HepG2 (cell line): ENCODE results near the gene CCDC88C. TPM values are rescaled to one million over a fixed set of nuclear protein-coding genes. Genes with fewer than 3 reads are reported as not detected.

Experiments used
- ATAC-seq: fragments of 200-7000 bp; cut with Tn5 transposase; 3 replicates; pipeline ENCODE4 v1.9.1; 2020; ENCODE audit warnings: mild to moderate bottlenecking, moderate library complexity
- BruUV-seq: library from RNA; stranded (reverse); fragments of 400-500 nt; replicated peaks from 2 replicates; lab custom pipeline; 2021; lab: Mats Ljungman, UMichigan
- CTCF ChIA-PET: fragments of 300-600 bp; formaldehyde crosslinking; extraction: SDS; loops from one replicate; lab custom pipeline; 2021; ENCODE audit warnings: low total read pairs, inconsistent platforms, low intra/inter-chr PET ratio; lab: Yijun Ruan, JAX
- POLR2A ChIA-PET: fragments of 350-600 bp; sonication (Branson Sonifier 250); formaldehyde crosslinking; loops from one replicate; lab custom pipeline; 2020; ENCODE audit warnings: antibody characterized with exemption, inconsistent platforms; lab: Yijun Ruan, JAX
- DNase-seq: peaks from one replicate; pipeline ENCODE4 v3.0.0-alpha.2; 2015; ENCODE audit warnings: low spot score
- FAIRE-seq: peaks from 3 replicates; lab custom pipeline; 2011; peaks lifted over from hg19 to GRCh38; lab: Jason Lieb, UNC
- H2AFZ ChIP-seq: one replicate; pipeline ENCODE4 v1.6.1; 2011; ENCODE audit warnings: low read length, inconsistent platforms
- H3K27ac ChIP-seq: fragments of 300-600 bp; 3 replicates; pipeline ENCODE4 v1.8.0; 2011; ENCODE audit warnings: mixed run types, mild to moderate bottlenecking, mixed read lengths, low read length, inconsistent platforms; ENCODE audit not compliant: insufficient read depth; ENCODE audit errors: extremely low read length
- H3K27me3 ChIP-seq, 2 experiments: fragments of 200-600 bp in 1 of 2; 2 replicates in 1 of 2; 3 replicates in 1 of 2; pipeline versions ENCODE4 v1.6.0 to v1.8.0; 2011; ENCODE audit warnings: low read length in 2 of 2, mild to moderate bottlenecking in 2 of 2, moderate library complexity in 2 of 2, inconsistent platforms in 1 of 2; ENCODE audit not compliant: insufficient read depth in 2 of 2, control insufficient read depth in 1 of 2
- H3K36me3 ChIP-seq, 2 experiments: fragments of 200-600 bp in 1 of 2; replicated peaks in 1 of 2; 2 replicates in 1 of 2; 3 replicates in 1 of 2; pipeline versions ENCODE4 v1.5.1 to v1.8.0; 2011; ENCODE audit warnings: low read length in 2 of 2, inconsistent platforms in 1 of 2; ENCODE audit not compliant: insufficient read depth in 2 of 2, control insufficient read depth in 1 of 2
- H3K4me1 ChIP-seq: 2 replicates; pipeline ENCODE4 v1.5.1; 2012; ENCODE audit warnings: low read length, inconsistent platforms; ENCODE audit not compliant: insufficient read depth
- H3K4me2 ChIP-seq: 2 replicates; pipeline ENCODE4 v1.6.0; 2011; ENCODE audit warnings: low read depth, low read length, inconsistent platforms
- H3K4me3 ChIP-seq, 3 experiments: fragments of 200-600 bp in 1 of 3; sonication (generic), shearing (Covaris generic) in 1 of 3; replicated peaks in 1 of 3; 2 replicates each; pipeline ENCODE4 v1.5.1; 2011 to 2016; ENCODE audit warnings: low read length in 3 of 3, inconsistent platforms in 2 of 3, low read depth in 2 of 3, mild to moderate bottlenecking in 2 of 3, control low read depth in 1 of 3, mixed read lengths in 1 of 3; ENCODE audit not compliant: insufficient read depth in 1 of 3
- H3K79me2 ChIP-seq: one replicate; pipeline ENCODE4 v1.6.1; 2011; ENCODE audit warnings: low read length, inconsistent platforms; ENCODE audit not compliant: insufficient read depth
- H3K9ac ChIP-seq: 2 replicates; pipeline ENCODE4 v1.6.0; 2011; ENCODE audit warnings: mild to moderate bottlenecking, low read depth, low read length, inconsistent platforms; ENCODE audit not compliant: insufficient read depth
- H3K9me3 ChIP-seq: 2 replicates; pipeline ENCODE4 v1.5.1; 2012; ENCODE audit warnings: mild to moderate bottlenecking, low read length
- H4K20me1 ChIP-seq: 2 replicates; pipeline ENCODE4 v1.6.0; 2011; ENCODE audit warnings: inconsistent platforms, mild to moderate bottlenecking, low read length, moderate library complexity; ENCODE audit not compliant: insufficient read depth
- ARHGAP35 ChIP-seq: sonication (generic); formaldehyde crosslinking; IDR thresholded peaks from 2 replicates; pipeline ENCODE4 v1.9.0; 2022; ENCODE audit warnings: mild to moderate bottlenecking, inconsistent platforms, moderate library complexity, missing genetic modification reagents, borderline replicate concordance
- CAMTA2 ChIP-seq: sonication (generic); formaldehyde crosslinking; IDR thresholded peaks from 2 replicates; pipeline ENCODE4 v1.4.0; 2020; ENCODE audit warnings: mild to moderate bottlenecking, missing genetic modification reagents, borderline replicate concordance
- ELK4 ChIP-seq: sonication (generic); formaldehyde crosslinking; IDR thresholded peaks from 2 replicates; pipeline ENCODE4 v1.9.0; 2021; ENCODE audit warnings: missing genetic modification reagents, borderline replicate concordance
- GABPB1 ChIP-seq: IDR thresholded peaks from 2 replicates; pipeline ENCODE4 v1.6.1; 2016; ENCODE audit warnings: mild to moderate bottlenecking, missing genetic modification reagents, moderate library complexity, missing compliant biosample characterization
- PITX1 ChIP-seq: sonication (generic); formaldehyde crosslinking; IDR thresholded peaks from 2 replicates; pipeline ENCODE4 v1.5.1; 2020; ENCODE audit warnings: mild to moderate bottlenecking, missing genetic modification reagents
- POLR2A ChIP-seq, 2 experiments: IDR thresholded peaks; 2 replicates each; pipeline ENCODE4 v1.6.1; 2011; ENCODE audit warnings: low read depth in 2 of 2, low read length in 2 of 2, mild to moderate bottlenecking in 1 of 2, moderate library complexity in 1 of 2; ENCODE audit not compliant: insufficient read depth in 1 of 2
- SKI ChIP-seq: fragments of 450-650 bp; IDR thresholded peaks from one replicate; pipeline ENCODE4 v1.6.1; 2018; ENCODE audit warnings: mild to moderate bottlenecking; ENCODE audit not compliant: partially characterized antibody
- SNAI1 ChIP-seq: sonication (generic); formaldehyde crosslinking; IDR thresholded peaks from 2 replicates; pipeline ENCODE4 v1.5.0; 2020; ENCODE audit warnings: mild to moderate bottlenecking, missing genetic modification reagents, borderline replicate concordance
- SRSF1 ChIP-seq: fragments of 200-400 bp; formaldehyde crosslinking; optimal IDR thresholded peaks from 2 replicates; pipeline ENCODE3; 2017; ENCODE audit warnings: mild to moderate bottlenecking, low read depth, low read length, moderate library complexity
- STAT6 ChIP-seq: sonication (generic); formaldehyde crosslinking; IDR thresholded peaks from 2 replicates; pipeline ENCODE4 v1.4.0; 2020; ENCODE audit warnings: missing genetic modification reagents, mild to moderate bottlenecking, borderline replicate concordance
- TARDBP ChIP-seq: sonication (generic); formaldehyde crosslinking; IDR thresholded peaks from 2 replicates; pipeline ENCODE4 v1.8.0; 2022; ENCODE audit warnings: mild to moderate bottlenecking, missing genetic modification reagents
- TERF1 ChIP-seq: sonication (generic); formaldehyde crosslinking; IDR thresholded peaks from 2 replicates; pipeline ENCODE4 v1.8.0; 2022; ENCODE audit warnings: mild to moderate bottlenecking, missing genetic modification reagents, moderate library complexity
- ZBTB7B ChIP-seq: sonication (generic); formaldehyde crosslinking; IDR thresholded peaks from 2 replicates; pipeline ENCODE4 v1.4.0; 2020; ENCODE audit warnings: missing genetic modification reagents
- ZFX ChIP-seq: sonication (generic); formaldehyde crosslinking; IDR thresholded peaks from 2 replicates; pipeline ENCODE4 v1.4.0; 2020; ENCODE audit warnings: mild to moderate bottlenecking, low read depth, missing genetic modification reagents, moderate library complexity
- ZNF207 ChIP-seq: fragments of 450-650 bp; IDR thresholded peaks from 2 replicates; pipeline ENCODE4 v1.6.1; 2016; ENCODE audit warnings: antibody characterized with exemption, borderline replicate concordance
- ZNF737 ChIP-seq: sonication (generic); formaldehyde crosslinking; IDR thresholded peaks from 2 replicates; pipeline ENCODE4 v1.5.0; 2020; ENCODE audit warnings: missing genetic modification reagents, mild to moderate bottlenecking, borderline replicate concordance
- ZNF883 ChIP-seq: sonication (generic); formaldehyde crosslinking; IDR thresholded peaks from 2 replicates; pipeline ENCODE4 v1.5.1; 2020; ENCODE audit warnings: mild to moderate bottlenecking, missing genetic modification reagents; ENCODE audit errors: not compliant biosample characterization
- WGBS: methylation state at CpG from one replicate; pipeline ENCODE4 v1.1.6; 2017; ENCODE audit warnings: low lambda C conversion rate; 5-methylcytosine and 5-hydroxymethylcytosine counted together
- in situ Hi-C: cut with HindIII; loops from 2 replicates; pipeline ENCODE4 v1.10.0; 2017; ENCODE audit warnings: low pct_unique_long_range_greater_than_20kb; ENCODE audit not compliant: extremely low pct_ligation_motif_present
- intact Hi-C: fragments of 100-400 bp; cut with micrococcal nuclease; formaldehyde crosslinking; loops from one replicate; pipeline ENCODE4 v1.10.0; 2022; ENCODE audit not compliant: unreplicated experiment
- polyA plus RNA-seq, 8 experiments: library from polyadenylated mRNA; depleted of rRNA in 3 of 8; stranded (reverse) in 7 of 8; unstranded in 1 of 8; fragments of >200 nt; fragmentation: Illumina TruSeq in 4 of 8; extraction: Trizol in 4 of 8; gene quantifications; 2 replicates each; pipeline versions ENCODE4 v1.2.1 to v1.2.3, GENCODE V29; 2011 to 2016; ENCODE audit warnings: low read depth in 4 of 8, missing spikeins in 1 of 8, mixed read lengths in 1 of 8; ENCODE audit not compliant: insufficient read depth in 1 of 8
- total RNA-seq, 5 experiments: library from RNA; depleted of rRNA; stranded (reverse); fragments of >200 nt; fragmentation: Illumina TruSeq; extraction: Trizol; gene quantifications; 2 replicates each; pipeline ENCODE4 v1.2.3, GENCODE V29; 2016; ENCODE audit warnings: low read depth in 1 of 5

CCDC88C gene
- total and polyA plus RNA-seq, 2 of the 13 experiments (the other 11 are each of a cell fraction or from before 2014, with no cell fraction given) = 3.6 to 11.7 TPM

- TF ChIP-seq TARDBP (CRISPR knock-in tag) (no peak), ELK4 (CRISPR knock-in tag) (no peak), PITX1 (CRISPR knock-in tag) (peak; percentile 21; the same call in 1 of the 2 replicates), CAMTA2 (CRISPR knock-in tag) (no peak), TERF1 (no peak), ZNF207 (no peak)
These were observed 93.7 kb downstream of the CCDC88C start (continued) for GRCh38 chr14:91323671-91324605.

- no peaks in the 10 kb centered on the region for H3K4me1 ChIP-seq
- no peaks in the 10 kb centered on the region for H3K79me2 ChIP-seq
- H3K9me3 ChIP-seq = no peaks in the 10 kb centered on the region
- no peaks in the 10 kb centered on the region for H3K27me3 ChIP-seq
- intact Hi-C loops = loop anchor here (1.0 kb wide), 1 partner anchor 95 kb away; no protein-coding TSS in a partner anchor
- BruUV-seq = no TSS peak
- no peak overlapping the region for H3K27ac ChIP-seq
- H3K4me2 ChIP-seq = no peak overlapping the region
- 98% methylated on average over 6 of the region's 6 CpGs for WGBS
- DNase-seq (no peak), FAIRE-seq (no peak), ATAC-seq (no peak)
- no peak overlapping the region for H3K4me3 ChIP-seq
- H3K36me3 ChIP-seq = peaks cover 16 to 41% of the 10 kb centered on the region in 2 experiments
- ChIA-PET POLR2A (interaction anchor here (1.1 kb wide), 1 partner anchor 95 kb away, joined by 4 read pairs; the partner anchor contains the start of gene CCDC88C), CTCF (interaction anchor here (1.8 to 2.6 kb wide), 2 partner anchors 96 to 104 kb away, joined by 12 to 39 read pairs; partner anchors contain the start of gene CCDC88C)
- no peak overlapping the region for H3K9ac ChIP-seq
- no peak overlapping the region for H2AFZ ChIP-seq
- in situ Hi-C loops = no loop called here
- H4K20me1 ChIP-seq = no peaks in the 10 kb centered on the region
- TF ChIP-seq ARHGAP35 = no peak
- TF ChIP-seq ZBTB7B (CRISPR knock-in tag) = no peak
- TF ChIP-seq SKI = no peak
- TF ChIP-seq STAT6 (CRISPR knock-in tag) = no peak
- no peak for TF ChIP-seq GABPB1
- TF ChIP-seq SRSF1 = no peak
- TF ChIP-seq ZNF883 (CRISPR knock-in tag) = no peak
- no peak for TF ChIP-seq POLR2A (IDR thresholded peaks at IDR 0.05; ENCODE audit: insufficient read depth in 1 of 2, low read depth in 2 of 2, low read length in 2 of 2)
- TF ChIP-seq ZFX = no peak
- no peak for TF ChIP-seq ZNF737
- no peak for TF ChIP-seq SNAI1 (CRISPR knock-in tag)
These were observed 94.6 kb downstream of the CCDC88C start for GRCh38 chr14:91323031-91323430.
